ENCODE results near the gene ZNF420. TPM values are rescaled to one million over a fixed set of nuclear protein-coding genes. Genes with fewer than 3 reads are reported as not detected.
A peak's percentile ranks its signal among the peaks of the same experiment; 100 is the strongest.
"Not testable (repeated sequence)": the region's sequence is repeated elsewhere in the genome, so short reads cannot be mapped to it uniquely, and the experiment has no call there.

The ZNF420 gene
- 5.6 and 8.0 TPM in 2 replicates for total RNA-seq

DNA sequence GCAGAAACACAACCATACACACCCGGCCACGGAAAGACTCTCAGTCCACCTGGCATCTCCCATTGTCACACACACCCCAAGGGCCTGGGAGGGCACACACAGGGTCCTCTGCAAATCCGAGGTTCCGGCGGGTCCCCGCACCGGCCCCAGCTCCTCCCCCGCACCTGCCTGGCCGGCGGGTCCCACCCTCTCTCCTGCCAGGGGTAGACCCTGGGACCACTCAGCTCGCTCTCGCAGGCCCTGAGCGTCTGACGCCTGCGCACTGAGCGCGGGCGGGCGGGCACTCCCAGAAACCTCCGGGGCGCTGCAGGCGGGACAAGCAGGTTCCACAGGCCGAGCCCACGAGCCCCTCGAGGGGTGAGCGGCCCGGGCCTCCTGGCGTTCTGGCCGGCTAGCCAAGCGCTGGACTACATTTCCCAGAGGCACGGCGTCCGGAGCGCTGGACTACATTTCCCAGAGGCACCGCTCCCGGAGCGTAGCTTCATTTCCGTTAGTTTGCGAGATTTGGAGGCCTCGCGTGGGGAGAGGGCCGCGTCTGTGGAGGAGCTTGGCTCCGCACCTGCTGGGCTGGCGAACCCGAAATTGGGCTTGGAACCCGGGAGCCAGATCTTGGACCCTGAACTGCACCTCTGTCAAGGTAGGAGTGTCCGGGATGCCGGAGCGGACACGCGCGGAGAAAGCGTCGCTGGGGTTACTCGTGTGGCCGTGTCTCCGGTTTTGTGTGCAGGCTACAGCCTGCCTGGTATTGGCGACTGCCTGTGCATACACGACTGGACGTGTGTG is at the start of gene ZNF420:
Gene ZNF420, plus strand, starts transcription at position 500 of the 783 bp plus-strand sequence. CDS start 10,686 bp downstream, outside the sequence.
- DNase-seq (ENCODE audit: low read depth in 2 of 2) = peak; percentile 90 to 94

DNA sequence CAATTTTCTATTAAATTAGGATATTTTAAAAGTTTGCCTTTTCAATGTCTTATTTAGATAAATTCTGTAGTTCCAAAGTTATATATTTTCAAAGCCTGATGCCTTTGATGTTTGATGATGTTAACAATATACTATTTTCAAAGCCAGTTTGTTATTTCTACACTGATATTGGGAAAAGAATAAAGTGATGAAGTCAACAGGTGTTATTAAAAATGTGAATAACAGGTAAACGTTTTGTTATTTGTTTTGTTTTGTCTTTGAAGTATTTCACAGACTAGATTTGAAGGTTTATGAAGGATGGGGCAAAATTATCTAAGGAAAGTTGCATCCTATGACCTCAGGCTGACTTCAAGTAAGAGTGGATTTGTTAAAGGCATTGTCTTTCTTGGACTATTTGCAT is 33.1 kb upstream of the ZNF420 start:
- no peak for DNase-seq (ENCODE audit: low read depth in 2 of 2)

DNA sequence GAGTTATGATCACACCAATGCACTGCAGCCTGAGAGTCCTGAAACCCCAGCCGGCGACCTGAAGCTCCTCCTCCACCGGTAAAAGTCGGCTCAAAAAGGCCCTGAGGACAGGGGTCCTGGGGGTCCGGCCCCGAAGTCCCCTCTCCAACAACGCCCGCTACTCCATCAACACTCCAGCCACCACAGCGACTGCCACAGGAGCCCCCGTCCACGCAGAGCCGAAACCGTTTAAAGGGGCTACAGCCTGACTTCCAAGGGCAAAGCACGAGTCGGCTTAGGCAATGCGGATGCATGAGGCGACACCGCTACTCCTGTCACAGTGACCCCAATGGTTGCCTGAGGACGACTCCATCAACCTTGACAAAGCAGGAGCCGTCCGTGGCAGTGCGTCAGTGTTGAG is 22.9 kb upstream of the ZNF420 start:
- no peak for DNase-seq (ENCODE audit: low read depth in 2 of 2)

DNA sequence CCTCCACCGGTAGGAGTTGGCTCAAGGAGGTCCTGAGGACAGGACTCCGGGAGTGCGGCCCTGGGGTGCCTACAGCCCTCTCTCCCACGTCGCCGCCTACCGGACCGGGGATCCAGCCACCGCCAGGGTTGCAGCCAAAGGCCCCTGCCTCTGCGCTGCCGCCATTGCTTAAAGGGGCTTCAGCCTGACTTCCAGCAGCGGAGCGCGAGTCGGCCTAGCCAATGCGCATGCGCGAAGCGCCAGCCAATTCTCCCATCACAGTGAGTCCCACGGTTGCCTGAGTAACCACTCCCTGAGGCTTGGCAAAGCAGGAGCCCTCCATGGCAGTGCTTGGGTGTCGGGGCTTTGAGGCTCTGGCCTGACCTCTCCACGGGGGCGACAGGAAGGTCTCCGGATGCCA is 21.5 kb upstream of the ZNF420 start:
- no peak for DNase-seq (ENCODE audit: low read depth in 2 of 2)

DNA sequence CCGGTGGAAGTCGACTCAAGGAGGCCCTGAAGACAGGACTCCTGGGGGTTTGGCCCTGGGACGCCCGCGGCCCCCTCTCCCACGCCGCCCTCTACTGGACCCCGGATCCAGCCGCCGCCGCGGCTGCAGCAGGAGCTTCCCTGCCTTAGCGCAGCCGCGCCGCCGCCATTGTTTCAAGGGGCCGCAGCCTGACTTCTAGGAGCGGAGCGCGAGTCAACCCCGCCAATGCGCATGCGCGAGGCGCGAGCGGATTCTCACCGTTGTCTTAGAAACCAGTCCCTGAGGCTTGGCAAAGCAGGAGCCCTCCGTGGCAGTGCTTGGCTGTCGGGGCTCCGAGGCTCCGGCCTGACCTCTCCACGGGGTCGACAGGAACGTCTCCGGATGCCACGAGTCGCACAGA is 19.1 kb upstream of the ZNF420 start:
- DNase-seq (ENCODE audit: low read depth in 2 of 2) = no peak

DNA sequence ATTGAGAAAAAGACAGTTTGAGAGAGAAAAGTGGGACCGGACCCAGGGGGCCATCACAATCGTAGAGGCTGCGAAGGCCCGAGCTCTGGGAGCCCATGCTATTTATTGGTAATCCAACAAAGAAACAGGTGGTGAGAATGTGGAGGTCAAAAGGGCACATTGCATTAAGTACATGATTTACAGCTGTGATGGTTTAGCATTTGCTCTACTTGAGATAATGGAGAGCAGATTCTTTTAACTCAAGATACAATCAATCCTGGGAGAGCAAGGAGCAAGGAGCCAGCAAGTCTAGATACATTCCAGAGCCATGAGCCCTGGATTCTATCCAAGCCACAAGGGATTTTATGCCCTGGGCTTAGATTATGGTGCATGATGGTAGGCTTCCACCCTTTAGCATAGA is 13.3 kb upstream of the ZNF420 start:
- not testable (repeated sequence) for DNase-seq (ENCODE audit: low read depth in 2 of 2)

DNA sequence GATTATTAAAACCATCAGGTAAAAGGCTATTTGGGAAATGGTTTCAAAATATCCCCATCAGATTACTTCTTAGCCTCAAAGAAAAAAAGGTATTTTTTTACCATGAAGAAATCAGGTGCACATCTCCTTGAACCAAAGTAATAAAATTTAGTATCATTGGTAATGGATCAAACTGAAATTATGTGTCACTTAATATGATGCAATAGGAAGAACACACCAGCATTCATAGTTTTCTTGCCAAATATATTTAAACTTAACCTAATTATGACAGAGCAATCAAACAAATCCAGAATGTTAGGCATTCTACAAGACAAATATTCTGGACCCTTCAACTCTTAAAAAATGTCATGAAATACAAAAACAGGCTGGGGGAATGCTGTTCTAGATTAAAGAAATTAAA is 4.1 kb upstream of the ZNF420 start:
- no peak for DNase-seq (ENCODE audit: low read depth in 2 of 2)

DNA sequence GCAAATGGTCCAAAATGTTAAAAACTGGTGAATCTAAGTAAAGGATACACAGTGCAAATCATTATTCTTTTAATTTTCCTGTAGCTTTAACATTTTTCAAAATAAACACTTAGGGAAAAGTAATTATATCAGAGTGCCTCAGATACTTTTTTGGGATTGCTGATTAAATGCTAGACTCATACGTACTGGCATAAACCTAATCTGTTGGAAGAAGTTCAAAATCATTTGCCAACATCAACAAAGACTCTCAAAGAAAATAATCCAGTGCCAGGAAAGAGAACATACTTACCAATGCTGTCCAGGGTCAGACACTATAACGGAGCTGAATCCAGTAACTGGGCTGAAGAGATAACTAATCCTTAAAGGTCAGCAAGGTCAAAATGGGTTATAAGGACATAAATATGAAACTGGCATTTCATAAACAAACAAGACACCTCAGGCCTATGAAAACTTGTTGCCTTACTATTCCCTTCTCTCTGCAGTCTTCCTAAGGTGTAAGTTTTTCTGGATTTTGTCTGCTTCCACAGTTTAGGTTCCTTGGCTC is 3.3 kb upstream of the ZNF420 start:
- DNase-seq (ENCODE audit: low read depth in 2 of 2) = no peak

DNA sequence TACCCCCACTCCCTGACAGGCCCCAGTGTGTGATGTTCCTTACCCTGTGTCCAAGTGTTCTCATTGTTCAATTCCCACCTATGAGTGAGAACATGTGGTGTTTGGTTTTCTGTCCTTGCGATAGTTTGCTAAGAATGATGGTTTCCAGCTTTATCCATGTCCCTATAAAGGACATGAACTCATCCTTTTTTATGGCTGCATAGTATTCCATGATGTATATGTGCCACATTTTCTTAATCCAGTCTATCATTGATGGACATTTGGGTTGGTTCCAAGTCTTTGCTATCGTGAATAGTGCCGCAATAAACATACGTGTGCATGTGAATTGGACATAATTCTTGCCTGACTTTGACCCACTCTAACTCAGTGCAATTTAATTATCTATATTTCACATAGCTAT is 1.7 kb upstream of the ZNF420 start:
- DNase-seq (ENCODE audit: low read depth in 2 of 2) = not testable (repeated sequence)

DNA sequence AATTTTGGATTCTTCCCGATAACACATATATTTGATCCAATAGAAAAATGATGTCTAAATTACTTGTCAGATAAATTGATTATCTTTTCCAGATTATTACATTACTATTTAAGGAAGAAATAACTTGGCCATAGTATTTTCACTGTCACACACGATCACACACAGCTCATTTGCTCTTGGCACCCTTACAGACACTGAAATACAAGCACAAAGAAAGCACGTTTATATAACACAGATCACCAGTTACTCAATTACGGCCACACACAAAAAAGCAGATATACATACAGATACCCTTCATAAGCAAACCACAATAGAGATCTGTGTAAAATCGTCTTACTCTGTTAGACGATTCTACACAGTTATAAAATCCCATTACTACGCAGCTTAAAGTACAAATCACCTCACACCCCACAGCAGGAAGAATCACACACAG is 716 bp upstream of the ZNF420 start:
- DNase-seq (ENCODE audit: low read depth in 2 of 2) = no peak

DNA sequence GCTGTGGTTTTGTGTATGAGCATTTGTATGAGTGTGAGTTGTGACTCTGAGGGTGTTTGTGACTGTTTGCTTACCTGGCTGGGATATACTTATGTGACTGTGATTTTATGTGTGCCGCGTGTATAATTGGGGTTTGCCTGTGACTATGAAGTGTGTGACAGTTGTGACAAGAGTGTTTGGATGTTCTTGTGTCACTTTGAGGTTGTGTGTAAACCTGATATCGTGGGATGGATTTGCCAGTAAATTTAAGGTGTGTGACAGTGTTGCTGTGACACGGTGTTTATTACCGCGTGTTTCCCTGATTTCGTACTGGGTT is 442 bp downstream of the ZNF420 start:
- DNase-seq (ENCODE audit: low read depth in 2 of 2) = peak in 1 of 2 donors; percentile 12

DNA sequence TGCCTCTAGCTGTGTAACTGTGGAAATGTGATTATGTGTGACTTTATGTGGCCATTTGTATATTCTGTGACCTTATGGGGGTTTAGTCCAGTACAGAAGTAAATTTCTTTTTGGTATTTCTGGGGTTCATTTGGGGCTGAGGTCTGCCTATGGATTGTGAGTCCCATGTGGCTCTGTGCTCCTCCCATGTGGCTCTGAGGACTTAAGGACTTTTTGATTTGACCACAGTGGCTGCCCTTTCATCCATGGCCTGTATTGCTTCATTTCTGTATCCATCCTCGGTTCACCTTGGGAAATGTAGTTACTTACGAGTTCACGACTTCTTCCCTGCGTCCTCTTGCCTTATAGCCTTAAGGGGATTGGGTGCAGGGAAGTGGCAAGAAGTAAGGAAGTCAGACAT is 1.0 kb downstream of the ZNF420 start:
- no peak for DNase-seq (ENCODE audit: low read depth in 2 of 2)

DNA sequence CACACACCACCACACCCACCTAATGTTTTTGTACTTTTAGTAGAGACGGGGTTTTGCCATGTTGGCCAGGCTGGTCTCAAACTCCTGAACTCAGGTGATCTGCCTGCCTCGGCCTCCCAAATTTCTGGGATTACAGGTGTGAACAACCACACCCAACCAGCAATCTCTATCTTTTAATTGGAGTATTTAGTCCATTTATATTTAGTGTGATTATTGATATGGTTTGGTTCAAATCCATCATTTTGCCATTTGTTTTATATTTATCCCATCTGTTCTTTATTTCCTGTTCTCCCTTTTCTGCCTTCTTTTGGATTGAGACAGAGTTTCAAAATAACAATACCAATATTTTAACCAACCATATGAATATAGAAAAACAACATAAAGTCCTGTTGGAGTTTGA is 4.1 kb downstream of the ZNF420 start:
- DNase-seq (ENCODE audit: low read depth in 2 of 2) = no peak

DNA sequence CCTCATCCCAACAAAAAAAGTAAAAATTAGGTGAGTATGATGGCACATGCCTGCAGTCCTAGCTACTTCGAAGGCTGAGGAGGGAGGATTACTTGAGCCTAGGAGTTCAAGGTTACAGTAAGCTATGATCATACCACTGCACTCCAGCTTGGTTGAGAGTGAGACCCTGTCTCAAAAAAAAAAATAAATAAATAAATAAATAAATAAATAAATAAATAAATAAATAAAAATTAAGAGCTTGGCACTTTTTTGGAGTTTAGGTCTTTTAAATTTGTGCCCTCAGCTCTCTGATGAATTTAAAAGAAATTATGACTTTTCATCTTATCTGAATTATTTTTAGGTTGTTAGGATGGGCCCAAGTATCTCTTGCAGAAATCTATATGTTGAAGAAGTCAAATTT is 8.9 kb downstream of the ZNF420 start:
- no peak for DNase-seq (ENCODE audit: low read depth in 2 of 2)

DNA sequence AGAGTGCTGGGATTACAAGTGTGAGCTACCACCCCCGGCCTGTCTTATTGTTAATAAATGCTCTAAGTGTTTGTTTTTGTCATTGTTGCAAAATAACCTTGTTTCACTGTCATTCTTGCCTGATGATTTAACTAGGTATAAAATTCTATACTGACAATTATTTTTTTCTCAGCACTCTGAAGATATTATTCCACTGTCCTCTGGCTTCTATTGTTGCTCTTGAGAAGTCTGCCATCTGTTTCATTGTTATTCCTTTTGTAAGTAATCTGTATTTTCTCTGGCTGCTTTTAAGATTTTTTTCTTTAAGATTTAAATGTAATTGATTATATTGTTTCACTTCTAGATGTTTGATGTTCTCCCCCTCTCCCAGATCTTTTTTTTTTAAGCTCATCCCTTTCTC is 17.6 kb downstream of the ZNF420 start:
- no peak for DNase-seq (ENCODE audit: low read depth in 2 of 2)

DNA sequence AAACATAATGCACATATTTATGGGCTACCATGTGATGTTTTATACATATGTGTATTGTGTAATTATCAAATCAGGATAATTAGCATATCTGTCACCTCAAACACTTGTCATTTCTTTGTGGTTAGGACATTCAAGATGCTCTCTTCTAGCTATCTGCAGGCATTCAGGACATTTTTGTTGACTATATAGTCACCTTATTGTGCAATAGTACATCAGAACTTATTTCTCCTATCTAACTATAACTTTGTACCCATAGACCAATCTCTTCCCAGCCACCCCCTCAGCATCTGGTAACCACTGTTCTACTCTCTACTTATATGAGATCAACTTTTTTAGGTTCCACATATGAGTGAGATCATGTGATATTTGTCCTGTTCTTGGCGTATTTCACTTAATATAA is 20.3 kb downstream of the ZNF420 start:
- no peak for DNase-seq (ENCODE audit: low read depth in 2 of 2)

DNA sequence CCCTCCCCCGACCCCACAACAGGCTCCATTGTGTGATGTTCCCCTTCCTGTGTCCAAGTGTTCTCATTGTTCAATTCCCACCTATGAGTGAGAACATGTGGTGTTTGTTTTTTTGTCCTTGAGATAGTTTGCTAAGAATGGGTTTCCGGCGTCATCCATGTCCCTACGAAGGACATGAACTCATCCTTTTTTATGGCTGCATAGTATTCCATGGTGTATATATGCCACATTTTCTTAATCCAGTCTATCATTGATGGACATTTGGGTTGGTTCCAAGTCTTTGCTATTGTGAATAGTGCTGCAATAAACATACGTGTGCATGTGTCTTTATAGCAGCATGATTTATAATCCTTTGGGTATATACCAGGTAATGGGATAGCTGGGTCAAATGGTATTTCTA is 25.9 kb downstream of the ZNF420 start:
- not testable (repeated sequence) for DNase-seq (ENCODE audit: low read depth in 2 of 2)

DNA sequence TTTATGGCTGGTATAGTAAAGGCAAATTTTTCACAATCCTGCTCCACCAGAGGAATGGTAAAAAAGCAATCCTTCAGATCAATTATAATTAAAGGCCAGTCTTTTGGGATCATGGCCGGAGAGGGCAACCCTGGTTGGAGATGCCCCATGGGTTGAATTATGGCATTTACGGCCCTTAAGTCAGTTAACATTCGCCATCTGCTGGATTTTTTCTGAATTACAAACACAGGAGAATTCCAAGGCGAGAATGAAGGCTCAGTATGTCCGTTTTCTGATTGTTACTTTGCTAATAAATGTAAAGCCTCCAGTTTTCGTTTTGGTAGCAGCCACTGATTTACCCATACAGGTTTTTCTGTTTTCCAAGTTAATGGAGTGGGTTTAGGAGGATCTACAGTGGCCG is 33.5 kb downstream of the ZNF420 start:
- peak in 1 of 2 donors; percentile 24 for DNase-seq (ENCODE audit: low read depth in 2 of 2)

DNA sequence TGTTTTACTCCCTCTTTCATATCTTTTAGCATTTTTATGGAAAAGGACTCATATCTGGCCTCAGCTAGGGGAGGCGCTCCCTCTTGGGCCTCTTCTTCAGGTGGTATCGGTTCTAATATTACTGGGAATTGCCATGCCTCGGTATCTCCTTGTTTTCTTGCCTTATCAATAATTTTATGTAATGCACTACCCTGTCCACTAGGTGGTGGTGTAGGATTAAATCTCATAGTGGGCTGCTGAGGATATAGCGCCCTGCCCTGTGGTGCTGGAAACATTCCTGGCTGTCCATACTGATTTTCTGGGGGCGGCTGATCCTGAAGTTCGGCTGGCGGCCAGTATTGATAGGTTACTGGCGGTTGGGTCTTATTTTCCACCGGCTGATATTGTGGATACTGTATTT is 35.8 kb downstream of the ZNF420 start:
- no peak for DNase-seq (ENCODE audit: low read depth in 2 of 2)

DNA sequence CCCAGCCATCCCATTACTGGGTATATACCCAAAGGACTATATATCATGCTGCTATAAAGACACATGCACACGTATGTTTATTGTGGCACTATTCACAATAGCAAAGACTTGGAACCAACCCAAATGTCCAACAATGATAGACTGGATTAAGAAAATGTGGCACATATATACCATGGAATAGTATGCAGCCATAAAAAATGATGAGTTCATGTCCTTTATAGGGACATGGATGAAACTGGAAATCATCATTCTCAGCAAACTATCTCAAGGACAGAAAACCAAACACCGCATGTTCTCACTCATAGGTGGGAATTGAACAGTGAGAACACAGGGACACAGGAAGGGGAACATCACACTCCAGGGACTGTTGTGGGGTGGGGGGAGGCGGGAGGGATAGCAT is 43.9 kb downstream of the ZNF420 start:
- not testable (repeated sequence) for DNase-seq (ENCODE audit: low read depth in 2 of 2)

DNA sequence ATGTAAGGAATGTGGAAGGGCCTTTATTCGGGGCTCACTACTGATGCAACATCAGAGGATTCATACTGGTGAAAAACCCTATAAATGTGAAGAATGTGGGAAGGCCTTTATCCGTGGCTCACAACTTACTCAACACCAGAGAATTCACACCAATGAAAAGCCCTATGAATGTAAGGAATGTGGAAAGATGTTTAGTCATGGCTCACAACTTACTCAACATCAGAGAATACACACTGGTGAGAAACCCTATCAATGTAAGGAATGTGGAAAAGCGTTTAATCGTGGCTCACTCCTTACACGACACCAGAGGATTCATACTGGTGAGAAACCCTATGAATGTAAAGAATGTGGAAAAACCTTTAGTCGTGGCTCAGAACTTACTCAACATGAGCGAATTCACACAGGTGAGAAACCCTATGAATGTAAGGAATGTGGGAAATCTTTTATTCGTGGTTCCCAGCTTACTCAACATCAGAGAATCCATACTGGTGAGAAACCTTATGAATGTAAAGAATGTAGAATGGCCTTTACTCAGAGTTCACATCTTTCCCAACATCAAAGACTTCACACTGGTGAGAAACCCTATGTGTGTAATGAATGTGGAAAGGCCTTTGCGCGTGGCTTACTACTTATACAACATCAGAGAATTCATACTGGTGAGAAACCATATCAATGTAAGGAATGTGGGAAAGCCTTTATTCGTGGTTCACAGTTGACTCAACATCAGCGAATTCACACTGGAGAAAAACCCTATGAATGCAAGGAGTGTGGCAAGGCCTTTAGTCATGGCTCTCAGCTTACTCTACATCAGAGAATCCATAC is 50.0 kb downstream of the ZNF420 start:
- DNase-seq (ENCODE audit: low read depth in 2 of 2) = no peak

DNA sequence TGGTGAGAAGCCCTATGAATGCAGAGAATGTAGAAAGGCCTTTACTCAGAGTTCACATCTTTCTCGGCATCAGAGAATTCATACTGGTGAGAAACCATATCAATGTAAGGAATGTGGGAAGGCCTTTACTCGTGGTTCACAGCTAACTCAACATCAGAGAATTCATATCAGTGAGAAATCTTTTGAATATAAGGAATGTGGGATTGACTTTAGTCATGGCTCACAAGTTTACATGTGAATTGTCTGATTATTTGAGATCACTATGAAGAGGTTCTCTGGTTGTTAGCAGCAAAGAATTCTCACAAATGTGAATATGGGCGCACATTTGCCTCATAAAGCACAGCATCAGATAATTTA is 50.6 kb downstream of the ZNF420 start:
- no peak for DNase-seq (ENCODE audit: low read depth in 2 of 2)

DNA sequence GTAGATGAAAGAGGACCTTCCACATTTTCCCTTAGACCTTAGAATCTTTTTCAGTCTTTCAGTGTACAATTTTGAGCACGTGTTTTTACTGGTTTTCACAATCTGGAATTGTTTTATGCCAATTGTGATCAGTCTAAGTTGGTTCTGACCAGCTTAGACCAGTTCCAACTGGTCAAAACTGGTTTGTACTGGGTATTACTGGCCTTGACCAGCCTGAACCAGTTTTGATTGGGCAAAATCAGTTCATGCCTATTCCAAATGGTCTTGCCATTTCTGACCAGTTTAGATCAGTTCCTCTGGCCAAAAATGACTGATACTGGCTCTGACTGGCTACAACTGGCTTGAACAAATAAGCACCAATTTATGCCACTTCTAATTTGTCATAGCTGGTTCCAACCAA is 57.9 kb downstream of the ZNF420 start:
- no peak for DNase-seq (ENCODE audit: low read depth in 2 of 2)

All from dermis microvascular lymphatic vessel endothelial cell (primary cell).